Effector memory CD8-positive, alpha-beta T cell (primary cell): Measurements from ENCODE around the gene DUOX2.
"Not testable (repeated sequence)": the region's sequence is repeated elsewhere in the genome, so short reads cannot be mapped to it uniquely, and the experiment has no call there.

Experiments
- ATAC-seq: fragments of 150-1000 bp; cut with Tn5 transposase; replicated peaks from 2 replicates; pipeline ENCODE4 v1.10.0; 2021; ENCODE audit warnings: mild to moderate bottlenecking, moderate library complexity
- DNase-seq, 3 experiments: peaks; one replicate each; pipeline ENCODE4 v3.0.0; 2021
- H3K27ac Mint-ChIP-seq, 2 donors: one replicate each; pipeline ENCODE4 v1.8.0; 2022; ENCODE audit warnings: mild to moderate bottlenecking in 2 of 2, mixed read lengths in 2 of 2, moderate library complexity in 2 of 2
- H3K27me3 Mint-ChIP-seq, 2 donors: one replicate each; pipeline ENCODE4 v1.8.0; 2022; ENCODE audit warnings: mixed read lengths in 2 of 2
- H3K36me3 Mint-ChIP-seq: one replicate; pipeline ENCODE4 v1.8.0; 2022; ENCODE audit warnings: mild to moderate bottlenecking, moderate library complexity, mixed read lengths; ENCODE audit not compliant: insufficient read depth
- H3K4me1 Mint-ChIP-seq, 2 donors: one replicate each; pipeline ENCODE4 v1.8.0; 2022; ENCODE audit warnings: low read depth in 2 of 2, mixed read lengths in 2 of 2
- H3K4me3 Mint-ChIP-seq, 2 donors: one replicate each; pipeline ENCODE4 v1.8.0; 2022; ENCODE audit warnings: mild to moderate bottlenecking in 2 of 2, mixed read lengths in 2 of 2, moderate library complexity in 2 of 2
- H3K9me3 Mint-ChIP-seq, 2 donors: one replicate each; pipeline ENCODE4 v1.8.0; 2022; ENCODE audit warnings: mixed read lengths in 2 of 2

The DUOX2 gene

GRCh38 chr15:45147606-45148005 is 33.6 kb upstream of the DUOX2 start:
- no peak overlapping the region for H3K27ac Mint-ChIP-seq
- ATAC-seq = no peak
- no peak overlapping the region for H3K4me3 Mint-ChIP-seq
- H3K27me3 Mint-ChIP-seq = no peaks in the 10 kb centered on the region
- no peaks in the 10 kb centered on the region for H3K9me3 Mint-ChIP-seq
- no peaks in the 10 kb centered on the region for H3K36me3 Mint-ChIP-seq
- DNase-seq = no peak
- peaks cover 2 to 8% of the 10 kb centered on the region in 2 donors for H3K4me1 Mint-ChIP-seq

DNA sequence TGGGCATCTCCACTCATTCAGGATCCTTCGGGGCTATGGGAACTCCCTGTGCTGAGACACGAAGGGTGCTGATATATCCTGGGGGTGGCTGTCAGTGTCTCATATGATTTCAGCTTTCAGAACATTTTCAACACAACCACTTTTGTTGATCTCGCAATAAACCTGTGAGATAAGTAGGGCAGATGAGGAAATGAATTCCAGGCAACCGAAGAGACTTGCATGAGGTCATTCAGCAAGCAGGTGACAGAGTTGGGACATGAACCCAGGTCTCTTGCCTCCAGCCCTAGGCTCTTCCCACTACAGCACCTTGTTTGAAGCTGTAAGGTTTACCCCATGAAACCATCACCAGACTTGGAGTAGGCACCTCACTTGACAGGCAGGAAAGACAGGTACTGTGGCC is 32.4 kb upstream of the DUOX2 start:
- Mint-ChIP-seq H3K27me3 (no peaks in the 10 kb centered on the region), H3K36me3 (no peaks in the 10 kb centered on the region), H3K4me1 (peaks cover 2 to 8% of the 10 kb centered on the region in 2 donors), H3K27ac (peak overlapping the region in 1 of 2 donors; percentile 79), H3K4me3 (no peak overlapping the region), H3K9me3 (no peaks in the 10 kb centered on the region)
- DNase-seq (no peak), ATAC-seq (no peak)

GRCh38 chr15:45144775-45145174 is 30.8 kb upstream of the DUOX2 start:
- H3K4me3 Mint-ChIP-seq = no peak overlapping the region
- H3K27me3 Mint-ChIP-seq = no peaks in the 10 kb centered on the region
- no peak for DNase-seq
- no peaks in the 10 kb centered on the region for H3K36me3 Mint-ChIP-seq
- H3K4me1 Mint-ChIP-seq = peaks cover 2 to 8% of the 10 kb centered on the region in 2 donors
- no peaks in the 10 kb centered on the region for H3K9me3 Mint-ChIP-seq
- no peak overlapping the region for H3K27ac Mint-ChIP-seq
- no peak for ATAC-seq

- Mint-ChIP-seq H3K4me1 (peaks cover 2 to 7% of the 10 kb centered on the region in 2 donors), H3K9me3 (no peaks in the 10 kb centered on the region), H3K27ac (no peak overlapping the region), H3K27me3 (no peaks in the 10 kb centered on the region), H3K36me3 (no peaks in the 10 kb centered on the region), H3K4me3 (no peak overlapping the region)
- no peak for ATAC-seq
- no peak for DNase-seq
These were observed 30.0 kb upstream of the DUOX2 start for GRCh38 chr15:45143946-45144345.

DNA sequence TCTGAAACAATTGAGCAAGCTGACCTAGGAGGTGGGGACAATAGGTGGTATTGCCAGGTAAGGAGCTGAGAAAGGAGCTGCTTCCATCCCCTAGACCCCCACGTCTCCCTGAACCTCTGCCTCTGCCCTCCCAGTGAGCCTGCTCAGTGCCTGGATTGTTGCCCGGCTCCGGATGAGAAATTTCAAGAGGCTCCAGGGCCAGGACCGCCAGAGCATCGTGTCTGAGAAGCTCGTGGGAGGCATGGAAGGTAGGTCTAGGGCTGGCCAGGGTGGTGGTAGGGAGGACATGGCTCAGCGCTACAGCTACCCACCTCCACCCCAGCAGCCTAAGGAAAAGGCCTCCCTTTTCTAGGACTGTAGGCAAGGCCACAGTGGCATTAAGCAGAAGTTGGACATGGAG is 29.1 kb upstream of the DUOX2 start:
- Mint-ChIP-seq H3K27ac (no peak overlapping the region), H3K4me3 (no peak overlapping the region), H3K27me3 (peaks cover 0 to 5% of the 10 kb centered on the region in 2 donors)

GRCh38 chr15:45141386-45141785 is 27.4 kb upstream of the DUOX2 start:
- Mint-ChIP-seq H3K27me3 (peaks cover 5 to 15% of the 10 kb centered on the region in 2 donors), H3K4me1 (peaks cover 3 to 5% of the 10 kb centered on the region in 2 donors), H3K4me3 (no peak overlapping the region), H3K27ac (peak overlapping the region in 1 of 2 donors; percentile 52), H3K9me3 (no peaks in the 10 kb centered on the region), H3K36me3 (no peaks in the 10 kb centered on the region)
- ATAC-seq = no peak
- DNase-seq = no peak

More for the DNA sequence above, 29.1 kb upstream of the DUOX2 start:
- ATAC-seq = no peak
- DNase-seq = no peak
- H3K36me3 Mint-ChIP-seq = no peaks in the 10 kb centered on the region
- H3K9me3 Mint-ChIP-seq = no peaks in the 10 kb centered on the region
- peaks cover 2 to 5% of the 10 kb centered on the region in 2 donors for H3K4me1 Mint-ChIP-seq

GRCh38 chr15:45140557-45141250 is 26.7 kb upstream of the DUOX2 start:
- Mint-ChIP-seq H3K9me3 (no peaks in the 10 kb centered on the region), H3K36me3 (no peaks in the 10 kb centered on the region), H3K27me3 (peaks cover 11 to 20% of the 10 kb centered on the region in 2 donors), H3K27ac (no peak overlapping the region), H3K4me3 (no peak overlapping the region), H3K4me1 (peaks cover under 1 to 4% of the 10 kb centered on the region in 2 donors)
- ATAC-seq (no peak), DNase-seq (no peak)

DNA sequence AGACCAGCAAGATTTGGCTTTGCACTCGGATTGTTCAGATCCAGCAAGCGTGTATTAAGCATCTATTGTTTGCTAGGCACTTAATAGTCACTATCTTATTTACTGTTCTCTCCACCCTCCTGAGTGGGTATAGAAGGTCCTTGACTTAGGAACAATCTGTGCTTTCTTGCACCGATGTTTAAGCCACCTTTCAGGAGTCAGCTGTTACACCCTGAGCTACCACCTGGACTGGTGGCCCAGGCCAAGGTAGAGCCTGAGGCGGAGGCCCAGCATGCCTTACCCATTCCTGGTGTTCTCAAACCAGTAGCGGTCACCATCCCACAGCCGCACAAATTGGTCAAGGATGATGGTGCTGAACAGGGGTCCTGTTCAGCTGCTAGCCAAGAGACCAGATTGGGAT is 25.8 kb upstream of the DUOX2 start:
- H3K27ac Mint-ChIP-seq = no peak overlapping the region
- DNase-seq (no peak), ATAC-seq (no peak)
- H3K27me3 Mint-ChIP-seq = peaks cover 15 to 22% of the 10 kb centered on the region in 2 donors
- peaks cover 2 to 5% of the 10 kb centered on the region in 2 donors for H3K4me1 Mint-ChIP-seq
- H3K36me3 Mint-ChIP-seq = no peaks in the 10 kb centered on the region
- no peak overlapping the region for H3K4me3 Mint-ChIP-seq
- no peaks in the 10 kb centered on the region for H3K9me3 Mint-ChIP-seq

- no peaks in the 10 kb centered on the region for H3K9me3 Mint-ChIP-seq
- no peak overlapping the region for H3K27ac Mint-ChIP-seq
- no peak for ATAC-seq
- peaks cover 22 to 29% of the 10 kb centered on the region in 2 donors for H3K27me3 Mint-ChIP-seq
- peaks cover 3% of the 10 kb centered on the region for H3K36me3 Mint-ChIP-seq
- peaks cover 7 to 8% of the 10 kb centered on the region in 2 donors for H3K4me1 Mint-ChIP-seq
- H3K4me3 Mint-ChIP-seq = no peak overlapping the region
- DNase-seq = no peak
These were observed 25.1 kb upstream of the DUOX2 start for GRCh38 chr15:45138814-45139765.

DNA sequence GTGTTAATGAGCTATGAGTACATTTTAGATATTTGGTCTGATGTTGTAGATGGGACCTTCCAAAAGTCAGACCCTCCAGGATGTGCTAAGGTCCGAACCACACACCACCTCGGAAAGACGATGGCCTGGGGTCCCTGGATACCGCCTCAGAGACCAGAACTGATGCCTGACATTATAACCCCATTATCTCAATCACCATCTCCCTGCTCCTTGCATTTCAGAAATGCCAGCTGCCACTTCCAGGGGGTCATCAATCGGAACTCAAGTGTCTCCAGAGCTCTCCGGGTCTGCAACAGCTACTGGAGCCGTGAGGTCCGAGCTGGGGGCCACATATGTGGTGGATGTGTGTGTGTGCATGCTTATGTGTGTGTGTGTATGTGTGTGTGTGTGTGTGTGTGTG is 23.7 kb upstream of the DUOX2 start:
- Mint-ChIP-seq H3K27me3 (peaks cover 36 to 43% of the 10 kb centered on the region in 2 donors), H3K4me3 (no peak overlapping the region), H3K4me1 (peaks cover 7 to 8% of the 10 kb centered on the region in 2 donors), H3K36me3 (peaks cover 4% of the 10 kb centered on the region), H3K9me3 (no peaks in the 10 kb centered on the region), H3K27ac (no peak overlapping the region)
- no peak for DNase-seq
- ATAC-seq = no peak

GRCh38 chr15:45136378-45136764 is 22.4 kb upstream of the DUOX2 start:
- Mint-ChIP-seq H3K9me3 (no peaks in the 10 kb centered on the region), H3K4me3 (peak overlapping the region in 1 of 2 donors; percentile 72), H3K27ac (no peak overlapping the region), H3K36me3 (peaks cover 4% of the 10 kb centered on the region), H3K4me1 (peaks cover 7 to 8% of the 10 kb centered on the region in 2 donors), H3K27me3 (peaks cover 48 to 56% of the 10 kb centered on the region in 2 donors)
- DNase-seq (no peak), ATAC-seq (peak; percentile 35)

- peak; percentile 14 for ATAC-seq
- not testable (repeated sequence) for H3K36me3 Mint-ChIP-seq, H3K27ac Mint-ChIP-seq, H3K4me1 Mint-ChIP-seq, H3K9me3 Mint-ChIP-seq, DNase-seq
- H3K4me3 Mint-ChIP-seq = peak overlapping the region in 1 of 2 donors; percentile 78
- H3K27me3 Mint-ChIP-seq = peaks cover 53 to 61% of the 10 kb centered on the region in 2 donors
These were observed 21.9 kb upstream of the DUOX2 start for GRCh38 chr15:45135705-45136377.
